ENCODE measurements around the gene TAF10. TPM values are rescaled to one million over a fixed set of nuclear protein-coding genes. Genes with fewer than 3 reads are reported as not detected.

The TAF10 gene
- polyA plus RNA-seq, 1 experiment, result 205 TPM

- DNase-seq (ENCODE audit: low read depth), result no peak
- no peaks in the 10 kb centered on the region for H3K27me3 ChIP-seq (ENCODE audit: control insufficient read depth, insufficient read depth, low read length)
- no peak overlapping the region for H3K4me3 ChIP-seq (ENCODE audit: low read depth, low read length)
- peaks cover 9% of the 10 kb centered on the region for H3K36me3 ChIP-seq (ENCODE audit: control insufficient read depth, insufficient read depth, low read length)
- CTCF ChIA-PET, result no interaction called here
- POLR2A ChIA-PET, result no interaction called here
- TF ChIP-seq CTCF (IDR thresholded peaks at IDR 0.05; ENCODE audit: insufficient read depth, low read depth, low read length), result no peak
These were observed 17.5 kb upstream of the TAF10 start for GRCh38 chr11:6629573-6629891.

DNA sequence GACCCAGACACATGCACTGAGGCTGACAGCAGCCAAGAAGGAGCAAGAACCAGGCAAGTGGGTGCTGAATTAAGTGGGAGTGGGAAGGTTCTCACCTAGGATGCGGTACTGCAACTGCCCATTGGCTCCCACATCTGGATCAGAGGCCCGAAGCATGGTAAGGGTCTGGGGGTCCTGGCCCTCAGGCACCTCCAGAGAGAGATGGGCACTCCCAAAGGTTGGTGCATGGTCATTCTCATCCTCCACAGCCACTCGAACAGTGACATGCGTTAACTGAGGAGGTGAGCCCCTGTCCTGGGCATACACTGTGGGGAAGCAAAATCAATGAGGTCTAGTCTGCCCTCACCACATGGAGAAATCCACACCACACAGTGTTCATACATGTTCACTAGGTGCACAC is 16.5 kb upstream of the TAF10 start:
- H3K36me3 ChIP-seq (ENCODE audit: control insufficient read depth, insufficient read depth, low read length), result peaks cover 9% of the 10 kb centered on the region
- TF ChIP-seq CTCF (IDR thresholded peaks at IDR 0.05; ENCODE audit: insufficient read depth, low read depth, low read length), result no peak
- DNase-seq (ENCODE audit: low read depth), result no peak
- ChIA-PET POLR2A (no interaction called here), CTCF (no interaction called here)
- H3K27me3 ChIP-seq (ENCODE audit: control insufficient read depth, insufficient read depth, low read length), result no peaks in the 10 kb centered on the region
- no peak overlapping the region for H3K4me3 ChIP-seq (ENCODE audit: low read depth, low read length)

- TF ChIP-seq CTCF (IDR thresholded peaks at IDR 0.05; ENCODE audit: insufficient read depth, low read depth, low read length), result no peak
- no peaks in the 10 kb centered on the region for H3K27me3 ChIP-seq (ENCODE audit: control insufficient read depth, insufficient read depth, low read length)
- ChIA-PET CTCF (interaction anchor here (1.2 kb wide), 1 partner anchor 95 kb away, joined by 3 read pairs; no protein-coding TSS in a partner anchor), POLR2A (no interaction called here)
- no peak for DNase-seq (ENCODE audit: low read depth)
- peaks cover 9% of the 10 kb centered on the region for H3K36me3 ChIP-seq (ENCODE audit: control insufficient read depth, insufficient read depth, low read length)
- H3K4me3 ChIP-seq (ENCODE audit: low read depth, low read length), result no peak overlapping the region
These were observed 15.8 kb upstream of the TAF10 start for GRCh38 chr11:6627762-6628241.

DNA sequence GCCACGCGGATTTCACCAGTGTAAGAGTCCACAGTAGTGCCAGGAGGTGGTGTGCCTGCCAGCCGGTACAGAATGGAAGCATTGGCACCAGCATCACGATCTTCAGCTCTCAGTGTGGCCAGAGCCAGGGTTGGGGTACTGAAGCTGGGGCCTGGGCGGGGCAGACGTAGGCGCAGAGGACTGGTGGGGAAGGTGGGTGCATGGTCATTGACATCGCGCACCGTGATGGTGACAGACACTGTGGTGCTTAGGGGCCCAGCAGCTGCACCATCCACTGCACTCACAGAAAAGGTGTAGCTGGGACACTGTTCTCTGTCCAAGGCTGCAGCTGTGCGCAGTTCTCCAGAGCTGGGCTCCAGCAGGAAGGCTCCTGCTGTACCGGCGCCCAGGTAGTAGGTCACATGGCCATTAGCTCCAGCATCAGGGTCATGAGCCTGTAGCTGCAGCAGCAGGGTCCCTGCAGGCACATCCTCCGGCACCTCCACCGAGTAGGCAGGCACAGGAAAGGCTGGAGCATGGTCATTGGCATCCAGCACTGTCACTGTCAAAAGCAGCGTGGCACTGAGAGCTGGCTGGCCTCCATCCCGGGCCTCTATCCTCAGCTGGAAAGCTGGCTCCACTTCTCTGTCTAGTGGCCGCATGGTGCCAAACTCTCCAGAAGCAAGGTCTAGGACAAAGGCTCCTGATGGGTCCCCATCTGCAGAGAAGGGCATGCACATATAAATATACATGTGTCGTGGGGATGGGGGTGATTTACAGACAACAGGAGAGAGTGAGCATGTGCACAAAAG is 15.2 kb upstream of the TAF10 start:
- no peak for DNase-seq (ENCODE audit: low read depth)
- H3K36me3 ChIP-seq (ENCODE audit: control insufficient read depth, insufficient read depth, low read length), result peaks cover 6% of the 10 kb centered on the region
- no peak for TF ChIP-seq CTCF (IDR thresholded peaks at IDR 0.05; ENCODE audit: insufficient read depth, low read depth, low read length)
- ChIA-PET POLR2A (interaction anchor here (0.6 kb wide), 1 partner anchor 45 kb away, joined by 7 read pairs; no protein-coding TSS in a partner anchor), CTCF (interaction anchor here (1.2 kb wide), 1 partner anchor 95 kb away, joined by 3 read pairs; no protein-coding TSS in a partner anchor)
- no peaks in the 10 kb centered on the region for H3K27me3 ChIP-seq (ENCODE audit: control insufficient read depth, insufficient read depth, low read length)
- H3K4me3 ChIP-seq (ENCODE audit: low read depth, low read length), result no peak overlapping the region

GRCh38 chr11:6625832-6626420 is 13.9 kb upstream of the TAF10 start:
- ChIA-PET POLR2A (no interaction called here), CTCF (no interaction called here)
- no peak overlapping the region for H3K4me3 ChIP-seq (ENCODE audit: low read depth, low read length)
- H3K36me3 ChIP-seq (ENCODE audit: control insufficient read depth, insufficient read depth, low read length), result peaks cover 6% of the 10 kb centered on the region
- no peaks in the 10 kb centered on the region for H3K27me3 ChIP-seq (ENCODE audit: control insufficient read depth, insufficient read depth, low read length)
- DNase-seq (ENCODE audit: low read depth), result no peak
- TF ChIP-seq CTCF (IDR thresholded peaks at IDR 0.05; ENCODE audit: insufficient read depth, low read depth, low read length), result no peak

Measured in BJ (cell line).